ENCODE measurements around the gene ATAD3B. TPM values are rescaled to one million over a fixed set of nuclear protein-coding genes. Genes with fewer than 3 reads are reported as not detected.
"Not testable (repeated sequence)": the region's sequence is repeated elsewhere in the genome, so short reads cannot be mapped to it uniquely, and the experiment has no call there.

ATAD3B gene
- polyA plus RNA-seq, 2 donors = 20.7 to 43.3 TPM

- H3K27ac ChIP-seq (ENCODE audit: low read depth in 2 of 2, low read length in 1 of 2); H3K9me3 ChIP-seq (ENCODE audit: control insufficient read depth in 2 of 2, insufficient read depth in 1 of 2, low read depth in 1 of 2, low read length in 1 of 2); H3K27me3 ChIP-seq (ENCODE audit: control insufficient read depth in 1 of 2, insufficient read depth in 2 of 2, low read length in 2 of 2); H3K4me1 ChIP-seq (ENCODE audit: control insufficient read depth in 2 of 2, insufficient read depth in 2 of 2, low read length in 1 of 2); H3K4me3 ChIP-seq (ENCODE audit: low read depth in 1 of 2, low read length in 2 of 2): not testable (repeated sequence)
- WGBS, 2 donors = 89 to 91% methylated on average over 15 to 19 of the region's 19 CpGs
- peaks cover 0 to 35% of the 10 kb centered on the region in 2 donors for H3K36me3 ChIP-seq (ENCODE audit: control insufficient read depth in 2 of 2, insufficient read depth in 2 of 2, low read length in 1 of 2)
Measured at GRCh38 chr1:1518621-1519007, 47.0 kb downstream of the ATAD3B start.

GRCh38 chr1:1519805-1520505 lies 48.4 kb downstream of the ATAD3B start:
- not testable (repeated sequence) for H3K27me3 ChIP-seq (ENCODE audit: control insufficient read depth in 1 of 2, insufficient read depth in 2 of 2, low read length in 2 of 2); H3K9me3 ChIP-seq (ENCODE audit: control insufficient read depth in 2 of 2, insufficient read depth in 1 of 2, low read depth in 1 of 2, low read length in 1 of 2); H3K4me3 ChIP-seq (ENCODE audit: low read depth in 1 of 2, low read length in 2 of 2); H3K4me1 ChIP-seq (ENCODE audit: control insufficient read depth in 2 of 2, insufficient read depth in 2 of 2, low read length in 1 of 2); H3K27ac ChIP-seq (ENCODE audit: low read depth in 2 of 2, low read length in 1 of 2)
- WGBS, 2 donors = 97% methylated on average over 37 to 51 of the region's 51 CpGs
- peaks cover 0 to 39% of the 10 kb centered on the region in 2 donors for H3K36me3 ChIP-seq (ENCODE audit: control insufficient read depth in 2 of 2, insufficient read depth in 2 of 2, low read length in 1 of 2)

- Histone ChIP-seq H3K27me3 (ENCODE audit: control insufficient read depth in 1 of 2, insufficient read depth in 2 of 2, low read length in 2 of 2) (no peaks in the 10 kb centered on the region), H3K4me3 (ENCODE audit: low read depth in 1 of 2, low read length in 2 of 2) (no peak overlapping the region), H3K4me1 (ENCODE audit: control insufficient read depth in 2 of 2, insufficient read depth in 2 of 2, low read length in 1 of 2) (no peaks in the 10 kb centered on the region), H3K27ac (ENCODE audit: low read depth in 2 of 2, low read length in 1 of 2) (no peak overlapping the region), H3K9me3 (ENCODE audit: control insufficient read depth in 2 of 2, insufficient read depth in 1 of 2, low read depth in 1 of 2, low read length in 1 of 2) (no peaks in the 10 kb centered on the region), H3K36me3 (ENCODE audit: control insufficient read depth in 2 of 2, insufficient read depth in 2 of 2, low read length in 1 of 2) (peaks cover 0 to 41% of the 10 kb centered on the region in 2 donors)
- WGBS, 2 donors = 96 to 97% methylated on average over 19 of the region's 19 CpGs
Measured at GRCh38 chr1:1521331-1521730, 49.8 kb downstream of the ATAD3B start.

- peaks cover 4 to 46% of the 10 kb centered on the region in 2 donors for H3K36me3 ChIP-seq (ENCODE audit: control insufficient read depth in 2 of 2, insufficient read depth in 2 of 2, low read length in 1 of 2)
Measured at GRCh38 chr1:1522536-1522935, 51.0 kb downstream of the ATAD3B start.

DNA sequence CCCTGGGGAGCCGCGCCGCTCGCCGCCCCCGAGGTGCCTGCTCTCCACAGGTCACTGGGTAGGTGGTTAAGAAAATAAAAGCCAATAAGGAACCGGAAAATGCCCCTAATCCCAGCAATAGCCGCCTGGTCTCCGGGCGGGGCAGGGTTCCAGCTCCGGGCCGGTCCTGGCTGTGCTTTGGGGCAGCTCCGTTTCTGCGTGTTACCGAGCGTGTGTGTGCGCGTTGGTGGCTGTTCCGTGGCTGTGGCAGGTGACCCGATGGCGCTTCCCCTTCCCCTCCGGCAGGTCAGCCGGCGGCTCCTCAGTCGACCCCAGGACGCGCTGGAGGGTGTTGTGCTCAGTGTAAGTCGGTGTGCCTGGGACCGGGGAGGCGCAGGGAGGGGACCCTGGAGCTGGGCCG lies 51.7 kb downstream of the ATAD3B start:
- H3K27me3 ChIP-seq (ENCODE audit: control insufficient read depth in 1 of 2, insufficient read depth in 2 of 2, low read length in 2 of 2); H3K9me3 ChIP-seq (ENCODE audit: control insufficient read depth in 2 of 2, insufficient read depth in 1 of 2, low read depth in 1 of 2, low read length in 1 of 2); H3K27ac ChIP-seq (ENCODE audit: low read depth in 2 of 2, low read length in 1 of 2); H3K4me1 ChIP-seq (ENCODE audit: control insufficient read depth in 2 of 2, insufficient read depth in 2 of 2, low read length in 1 of 2); H3K4me3 ChIP-seq (ENCODE audit: low read depth in 1 of 2, low read length in 2 of 2): not testable (repeated sequence)
- peaks cover 4 to 45% of the 10 kb centered on the region in 2 donors for H3K36me3 ChIP-seq (ENCODE audit: control insufficient read depth in 2 of 2, insufficient read depth in 2 of 2, low read length in 1 of 2)
- WGBS, 2 donors = 94 to 95% methylated on average over 28 to 31 of the region's 31 CpGs

More at GRCh38 chr1:1522536-1522935, 51.0 kb downstream of the ATAD3B start:
- not testable (repeated sequence) for H3K4me3 ChIP-seq (ENCODE audit: low read depth in 1 of 2, low read length in 2 of 2); H3K9me3 ChIP-seq (ENCODE audit: control insufficient read depth in 2 of 2, insufficient read depth in 1 of 2, low read depth in 1 of 2, low read length in 1 of 2); H3K27me3 ChIP-seq (ENCODE audit: control insufficient read depth in 1 of 2, insufficient read depth in 2 of 2, low read length in 2 of 2); H3K4me1 ChIP-seq (ENCODE audit: control insufficient read depth in 2 of 2, insufficient read depth in 2 of 2, low read length in 1 of 2); H3K27ac ChIP-seq (ENCODE audit: low read depth in 2 of 2, low read length in 1 of 2)
- 94 to 95% methylated on average over 25 to 30 of the region's 30 CpGs for WGBS, 2 donors

GRCh38 chr1:1523651-1524050 lies 52.1 kb downstream of the ATAD3B start:
- H3K27ac ChIP-seq (ENCODE audit: low read depth in 2 of 2, low read length in 1 of 2); H3K27me3 ChIP-seq (ENCODE audit: control insufficient read depth in 1 of 2, insufficient read depth in 2 of 2, low read length in 2 of 2); H3K4me3 ChIP-seq (ENCODE audit: low read depth in 1 of 2, low read length in 2 of 2); H3K9me3 ChIP-seq (ENCODE audit: control insufficient read depth in 2 of 2, insufficient read depth in 1 of 2, low read depth in 1 of 2, low read length in 1 of 2); H3K4me1 ChIP-seq (ENCODE audit: control insufficient read depth in 2 of 2, insufficient read depth in 2 of 2, low read length in 1 of 2): not testable (repeated sequence)
- WGBS, 2 donors = 92 to 93% methylated on average over 17 of the region's 17 CpGs
- H3K36me3 ChIP-seq (ENCODE audit: control insufficient read depth in 2 of 2, insufficient read depth in 2 of 2, low read length in 1 of 2) = peaks cover 4 to 43% of the 10 kb centered on the region in 2 donors

GRCh38 chr1:1524750-1525383 lies 53.3 kb downstream of the ATAD3B start:
- H3K4me3 ChIP-seq (ENCODE audit: low read depth in 1 of 2, low read length in 2 of 2); H3K9me3 ChIP-seq (ENCODE audit: control insufficient read depth in 2 of 2, insufficient read depth in 1 of 2, low read depth in 1 of 2, low read length in 1 of 2); H3K4me1 ChIP-seq (ENCODE audit: control insufficient read depth in 2 of 2, insufficient read depth in 2 of 2, low read length in 1 of 2); H3K27ac ChIP-seq (ENCODE audit: low read depth in 2 of 2, low read length in 1 of 2); H3K27me3 ChIP-seq (ENCODE audit: control insufficient read depth in 1 of 2, insufficient read depth in 2 of 2, low read length in 2 of 2): not testable (repeated sequence)
- H3K36me3 ChIP-seq (ENCODE audit: control insufficient read depth in 2 of 2, insufficient read depth in 2 of 2, low read length in 1 of 2) = peaks cover 4 to 45% of the 10 kb centered on the region in 2 donors
- WGBS, 2 donors = 90 to 94% methylated on average over 24 to 26 of the region's 30 CpGs

- 89 to 96% methylated on average over 3 to 20 of the region's 21 CpGs for WGBS, 2 donors
- H3K36me3 ChIP-seq (ENCODE audit: control insufficient read depth in 2 of 2, insufficient read depth in 2 of 2, low read length in 1 of 2) = peaks cover 4 to 35% of the 10 kb centered on the region in 2 donors
- H3K4me3 ChIP-seq (ENCODE audit: low read depth in 1 of 2, low read length in 2 of 2); H3K9me3 ChIP-seq (ENCODE audit: control insufficient read depth in 2 of 2, insufficient read depth in 1 of 2, low read depth in 1 of 2, low read length in 1 of 2); H3K27me3 ChIP-seq (ENCODE audit: control insufficient read depth in 1 of 2, insufficient read depth in 2 of 2, low read length in 2 of 2); H3K27ac ChIP-seq (ENCODE audit: low read depth in 2 of 2, low read length in 1 of 2); H3K4me1 ChIP-seq (ENCODE audit: control insufficient read depth in 2 of 2, insufficient read depth in 2 of 2, low read length in 1 of 2): not testable (repeated sequence)
Measured at GRCh38 chr1:1526476-1526875, 54.9 kb downstream of the ATAD3B start.

- Histone ChIP-seq H3K36me3 (ENCODE audit: control insufficient read depth in 2 of 2, insufficient read depth in 2 of 2, low read length in 1 of 2) (peaks cover 4 to 35% of the 10 kb centered on the region in 2 donors), H3K4me3 (ENCODE audit: low read depth in 1 of 2, low read length in 2 of 2) (no peak overlapping the region)
- WGBS, 2 donors = 92 to 94% methylated on average over 29 to 31 of the region's 31 CpGs
Measured at GRCh38 chr1:1527092-1527816, 55.7 kb downstream of the ATAD3B start.

More at GRCh38 chr1:1527092-1527816, 55.7 kb downstream of the ATAD3B start:
- Histone ChIP-seq H3K27ac (ENCODE audit: low read depth in 2 of 2, low read length in 1 of 2) (no peak overlapping the region), H3K27me3 (ENCODE audit: control insufficient read depth in 1 of 2, insufficient read depth in 2 of 2, low read length in 2 of 2) (no peaks in the 10 kb centered on the region), H3K9me3 (ENCODE audit: control insufficient read depth in 2 of 2, insufficient read depth in 1 of 2, low read depth in 1 of 2, low read length in 1 of 2) (no peaks in the 10 kb centered on the region), H3K4me1 (ENCODE audit: control insufficient read depth in 2 of 2, insufficient read depth in 2 of 2, low read length in 1 of 2) (no peaks in the 10 kb centered on the region)

Data from esophagus (tissue), 2 donors.